Nucleus accumbens (tissue), 56 donors: ENCODE data around the gene SCN9A.

ENCODE experiments used
- DNase-seq, 56 donors: peaks; one replicate each; lab custom pipeline; 2025; lab: John Stamatoyannopoulos, UW

SCN9A gene

GRCh38 chr2:166193407-166193806 is 182.3 kb downstream of the SCN9A start:
- no peak for DNase-seq

- no peak for DNase-seq
Measured at GRCh38 chr2:166188084-166188483, 187.7 kb downstream of the SCN9A start.

GRCh38 chr2:166184789-166185188 is 191.0 kb downstream of the SCN9A start:
- DNase-seq = no peak

- DNase-seq = no peak
Measured at GRCh38 chr2:166181813-166182154, 194.0 kb downstream of the SCN9A start.

- peak in 35 of 56 donors; percentile 1 to 71 (median 11) for DNase-seq
Measured at GRCh38 chr2:166180951-166181812, 194.6 kb downstream of the SCN9A start.

GRCh38 chr2:166179201-166179600 is 196.5 kb downstream of the SCN9A start:
- no peak for DNase-seq

- no peak for DNase-seq
Measured at GRCh38 chr2:166173263-166173662, 202.5 kb downstream of the SCN9A start.

- DNase-seq = no peak
Measured at GRCh38 chr2:166171216-166171615, 204.5 kb downstream of the SCN9A start.

GRCh38 chr2:166170356-166170755 is 205.4 kb downstream of the SCN9A start:
- DNase-seq = no peak

GRCh38 chr2:166167449-166167848 is 208.3 kb downstream of the SCN9A start:
- DNase-seq = no peak

- no peak for DNase-seq
Measured at GRCh38 chr2:166163775-166164174, 212.0 kb downstream of the SCN9A start.

GRCh38 chr2:166158546-166158945 is 217.2 kb downstream of the SCN9A start:
- no peak for DNase-seq

- no peak for DNase-seq
Measured at GRCh38 chr2:166157578-166157977, 218.2 kb downstream of the SCN9A start.

- no peak for DNase-seq
Measured at GRCh38 chr2:166156985-166157490, 218.7 kb downstream of the SCN9A start.

- DNase-seq = no peak
Measured at GRCh38 chr2:166155589-166155988, 220.2 kb downstream of the SCN9A start.

GRCh38 chr2:166154685-166155338 is 220.9 kb downstream of the SCN9A start:
- no peak for DNase-seq

GRCh38 chr2:166152064-166152463 is 223.7 kb downstream of the SCN9A start:
- DNase-seq = no peak

- peak in 2 of 56 donors; percentile 1 to 3 for DNase-seq
Measured at GRCh38 chr2:166148500-166149400, 227.0 kb downstream of the SCN9A start.

- no peak for DNase-seq
Measured at GRCh38 chr2:166147883-166148282, 227.9 kb downstream of the SCN9A start.
